OCI-M2 (cell line): ENCODE data around the gene PACS2.

Source experiments
- DNase-seq: peaks from one replicate; lab custom pipeline; 2025; ENCODE audit not compliant: unreplicated experiment; lab: John Stamatoyannopoulos, UW

The PACS2 gene

DNA sequence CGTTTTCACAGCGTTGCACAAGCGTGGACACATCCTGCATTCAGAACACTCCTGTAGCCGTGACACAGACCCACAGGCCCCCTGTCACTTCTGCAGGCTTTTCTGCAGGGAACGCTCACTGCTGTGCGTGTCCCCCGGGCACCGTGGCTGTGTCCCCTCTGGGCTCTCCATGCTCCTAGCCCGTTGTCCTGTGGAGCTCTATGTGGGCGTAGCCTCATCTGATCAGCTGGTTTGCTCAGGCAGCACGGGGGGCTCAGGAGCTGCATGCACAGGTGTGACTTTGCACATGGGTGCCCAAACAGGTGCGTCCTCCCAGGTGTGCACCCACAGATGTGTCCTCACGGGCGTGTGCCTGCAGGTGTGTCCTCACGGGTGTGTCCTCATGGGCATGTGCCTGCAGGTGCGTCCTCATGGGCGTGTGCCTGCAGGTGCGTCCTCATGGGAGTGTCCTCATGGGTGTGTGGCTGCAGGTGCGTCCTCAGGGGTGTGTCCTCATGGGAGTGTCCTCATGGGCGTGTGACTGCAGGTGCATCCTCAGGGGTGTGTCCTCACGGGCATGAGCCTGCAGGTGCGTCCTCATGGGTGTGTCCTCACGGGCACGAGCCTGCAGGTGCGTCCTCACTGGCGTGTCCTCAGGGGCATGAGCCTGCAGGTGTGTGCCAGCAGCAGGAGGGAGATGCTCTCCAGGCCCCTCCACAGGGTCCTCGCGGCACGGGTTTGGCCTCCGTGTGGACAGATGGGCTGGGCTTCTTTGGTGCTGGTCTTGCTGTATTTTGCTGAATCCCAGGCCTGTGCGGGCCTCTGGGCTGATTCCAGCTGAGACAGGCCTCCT, 122.6 kb downstream of the PACS2 start:
- no peak for DNase-seq

DNA sequence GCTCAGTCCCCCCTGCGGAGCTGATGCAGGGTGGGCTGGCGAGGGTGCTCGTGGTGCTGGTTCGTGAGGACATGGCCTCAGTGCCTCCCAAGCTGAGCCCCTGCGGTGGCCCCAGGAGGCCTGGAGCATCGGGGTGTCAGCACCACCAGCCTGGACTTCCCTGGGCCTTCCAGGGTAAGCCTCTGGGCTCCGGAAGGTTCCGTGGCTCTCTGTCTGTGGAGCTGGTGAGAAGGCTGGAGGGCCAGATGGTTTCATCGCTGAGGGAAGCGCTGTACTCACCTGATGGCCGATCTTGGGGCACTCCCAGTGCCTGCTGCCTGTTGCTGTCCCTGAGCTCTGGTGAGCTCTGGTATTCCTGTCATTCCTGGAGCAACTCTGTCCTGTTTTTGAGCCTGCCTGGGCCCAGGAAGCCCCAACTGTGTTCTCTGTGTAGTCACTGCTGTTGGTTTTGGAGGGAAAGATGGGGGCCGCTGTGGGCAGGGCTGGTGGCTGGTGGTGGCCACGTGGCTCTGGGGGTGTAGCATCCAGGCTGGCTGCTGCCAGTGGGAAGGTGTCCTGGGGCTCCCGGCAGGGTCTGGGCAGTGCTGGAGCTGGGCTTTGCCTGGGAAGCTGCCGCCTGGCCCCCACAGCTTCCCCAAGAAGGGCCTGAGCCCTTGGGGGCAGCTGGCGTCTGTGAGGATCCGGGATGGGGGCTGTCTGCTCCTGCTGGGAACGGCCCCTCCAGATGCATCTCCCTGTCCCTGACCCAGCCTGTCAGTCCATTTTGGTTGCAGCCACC, 123.4 kb downstream of the PACS2 start:
- no peak for DNase-seq

DNA sequence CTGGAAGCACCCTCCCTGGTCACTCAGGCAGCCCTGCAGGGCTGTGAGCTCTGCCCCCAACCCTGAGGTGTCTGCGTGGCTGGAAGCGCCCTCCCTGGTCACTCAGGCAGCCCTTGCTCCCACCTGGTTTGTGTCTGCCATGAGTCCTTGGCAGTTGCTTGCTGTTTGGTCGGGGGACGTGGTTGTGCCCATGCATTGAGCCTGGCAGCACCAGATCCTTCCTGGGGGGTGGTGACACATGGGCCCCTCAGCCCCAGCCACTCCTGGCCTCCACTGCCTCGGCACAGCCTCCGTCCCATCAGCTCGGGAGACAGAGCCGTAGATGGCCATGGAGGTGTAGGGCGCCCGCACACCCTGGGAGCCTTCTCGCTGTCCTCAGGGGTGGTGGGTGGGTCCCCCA, 124.6 kb downstream of the PACS2 start:
- no peak for DNase-seq

DNA sequence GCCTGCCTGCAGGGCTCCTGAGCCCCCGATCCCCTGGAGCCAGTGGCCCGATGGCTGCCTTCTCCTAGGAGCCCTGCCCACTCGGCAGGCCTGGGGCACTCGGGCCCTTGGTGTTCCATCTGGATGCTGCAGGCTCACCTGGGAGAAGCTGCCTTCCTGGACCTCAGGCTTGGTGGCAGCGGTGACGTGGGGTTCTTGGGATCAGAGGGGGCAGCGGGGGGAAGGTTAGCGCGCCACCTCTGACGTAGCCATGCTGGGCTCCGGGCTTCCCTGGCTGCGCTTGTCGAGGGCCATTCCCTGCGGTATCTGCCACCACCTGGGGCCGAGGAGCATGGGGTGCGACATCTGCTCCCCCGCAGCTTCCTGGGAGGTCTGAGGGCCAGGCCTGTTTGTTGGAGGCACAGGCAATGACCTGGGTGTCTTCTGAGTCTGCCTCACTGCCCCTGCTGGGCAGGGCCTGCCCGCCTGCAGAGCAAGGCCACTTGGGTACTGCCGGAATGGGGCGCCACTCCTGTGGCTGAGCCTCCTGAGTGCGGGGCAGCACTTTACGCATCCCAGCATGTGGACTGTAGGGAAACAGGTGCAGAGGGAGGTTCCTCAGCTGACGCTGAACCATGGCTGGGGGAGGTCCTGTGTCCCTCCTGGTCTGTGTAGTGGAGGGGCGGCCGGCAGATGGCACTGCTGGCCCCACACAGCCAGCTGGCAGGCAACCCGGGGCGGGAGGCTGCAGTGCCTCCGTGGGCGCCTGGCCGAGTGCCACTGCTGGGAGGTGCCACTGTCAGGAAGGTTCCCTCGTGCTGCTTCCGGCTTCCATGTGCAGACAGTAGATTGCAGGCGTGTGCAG, 125.4 kb downstream of the PACS2 start:
- DNase-seq: no peak

DNA sequence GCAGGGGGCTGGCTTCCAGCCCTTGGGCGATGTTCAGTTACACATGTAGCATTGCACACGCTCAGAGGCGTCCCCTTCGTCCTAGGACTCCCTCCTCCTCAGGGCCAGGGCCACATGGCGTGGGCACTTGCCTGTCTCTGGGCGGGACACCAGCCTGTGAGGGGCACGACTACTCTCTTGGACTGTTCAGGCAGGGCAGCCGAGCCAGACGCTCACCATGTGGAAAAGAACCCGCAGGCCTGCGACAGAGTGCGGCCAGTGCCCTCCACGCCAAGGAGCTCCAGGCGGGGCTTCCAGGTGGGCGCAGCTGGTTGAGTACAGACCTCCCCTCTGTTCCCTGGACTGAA, 126.0 kb downstream of the PACS2 start:
- DNase-seq: no peak

DNA sequence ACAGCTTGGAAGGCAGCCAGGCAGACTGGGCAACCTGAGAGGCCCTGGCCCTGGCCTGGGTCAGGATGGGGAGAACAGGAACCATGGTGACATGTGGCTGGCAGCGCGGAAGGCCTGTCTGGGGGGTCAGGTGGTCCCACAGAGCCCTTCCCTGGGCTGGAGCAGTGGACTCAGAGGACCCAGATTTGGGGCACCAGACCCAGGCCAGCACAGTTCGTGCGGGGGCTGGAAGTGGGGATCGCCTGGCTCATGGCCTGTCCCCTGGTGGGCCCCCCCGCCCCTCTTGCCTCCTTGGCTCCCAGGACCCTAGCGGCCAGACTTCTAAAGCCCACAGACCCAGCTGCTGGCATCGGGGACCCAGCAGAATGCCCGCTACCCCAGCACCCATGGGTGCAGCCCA, 126.4 kb downstream of the PACS2 start:
- no peak for DNase-seq

DNA sequence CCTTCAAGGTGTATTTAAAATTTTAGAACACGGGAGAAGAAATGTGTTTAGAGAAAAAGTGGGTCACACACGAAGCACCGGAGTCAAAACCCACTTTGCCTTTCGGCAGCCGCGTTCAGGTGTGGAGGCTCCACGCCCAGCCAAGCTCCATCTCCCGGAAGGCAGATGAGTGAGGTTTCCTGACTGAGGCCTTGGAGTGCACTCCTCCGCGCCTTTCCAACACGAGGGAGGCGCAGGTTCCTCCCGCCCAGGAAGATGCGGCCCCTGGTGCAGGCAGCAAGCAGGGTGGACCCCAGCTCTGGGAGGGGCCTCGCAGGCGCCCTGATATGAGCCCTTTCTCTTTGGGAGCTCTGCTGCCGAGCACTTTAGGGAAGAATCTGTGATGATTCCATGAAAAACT, 127.6 kb downstream of the PACS2 start:
- DNase-seq: no peak

DNA sequence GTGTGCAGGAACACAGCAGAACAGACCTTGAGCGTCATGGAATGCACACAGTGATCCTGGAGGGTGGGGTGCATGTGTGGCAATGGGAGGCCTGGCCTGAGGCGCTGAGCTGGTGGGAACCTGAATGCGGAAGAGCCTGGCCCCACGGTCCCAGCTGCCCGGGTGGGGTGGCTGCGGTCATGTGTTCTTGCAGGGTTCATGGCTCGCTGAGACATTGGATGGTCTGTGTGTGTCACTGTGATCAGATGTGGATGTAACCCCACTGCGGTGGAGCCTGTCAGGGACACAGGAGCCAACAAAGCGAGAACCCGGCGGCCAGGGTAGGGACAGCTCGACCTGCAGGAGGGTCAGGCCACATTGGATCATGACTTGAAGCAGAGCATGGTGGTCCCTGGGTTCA, 128.3 kb downstream of the PACS2 start:
- DNase-seq: no peak

DNA sequence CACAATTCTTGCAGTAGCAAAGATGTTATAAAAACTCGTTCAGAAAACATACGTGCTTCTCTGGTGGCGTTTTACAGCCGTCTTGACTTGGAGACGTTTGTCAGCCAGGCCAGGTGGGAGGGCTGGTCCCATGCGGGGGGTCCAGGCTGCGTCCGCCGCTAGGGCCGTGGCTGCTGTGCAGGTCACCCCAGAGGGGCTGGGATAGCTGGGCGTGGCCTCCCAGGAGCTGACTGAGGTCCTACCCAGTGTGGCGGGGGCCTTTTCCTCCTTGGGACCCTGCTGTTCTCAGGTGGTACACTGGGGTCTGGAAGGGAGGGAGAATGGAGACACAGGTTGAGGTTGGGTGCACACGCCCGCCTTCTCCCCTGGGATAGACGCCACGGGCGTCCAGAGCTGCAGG, 130.3 kb downstream of the PACS2 start:
- DNase-seq: no peak

DNA sequence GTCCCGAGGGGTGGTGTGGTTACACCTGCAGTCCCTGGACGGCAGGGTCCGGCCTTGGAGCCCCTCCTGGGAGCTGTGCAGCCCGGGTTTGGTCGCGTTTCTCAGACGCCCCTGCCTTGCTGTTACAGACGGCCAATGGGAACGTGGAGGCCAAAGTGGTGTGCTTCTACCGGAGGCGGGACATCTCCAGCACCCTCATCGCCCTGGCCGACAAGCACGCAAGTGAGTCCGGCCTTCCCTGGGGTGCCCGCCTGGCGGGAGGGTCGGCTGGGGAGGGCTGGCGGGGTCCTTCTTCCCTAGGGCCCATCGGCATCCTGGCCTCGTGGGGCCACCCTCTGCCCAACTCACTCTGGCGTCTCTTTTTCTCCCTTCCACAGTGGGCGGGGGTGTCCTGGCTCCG, 130.7 kb downstream of the PACS2 start:
- no peak for DNase-seq

DNA sequence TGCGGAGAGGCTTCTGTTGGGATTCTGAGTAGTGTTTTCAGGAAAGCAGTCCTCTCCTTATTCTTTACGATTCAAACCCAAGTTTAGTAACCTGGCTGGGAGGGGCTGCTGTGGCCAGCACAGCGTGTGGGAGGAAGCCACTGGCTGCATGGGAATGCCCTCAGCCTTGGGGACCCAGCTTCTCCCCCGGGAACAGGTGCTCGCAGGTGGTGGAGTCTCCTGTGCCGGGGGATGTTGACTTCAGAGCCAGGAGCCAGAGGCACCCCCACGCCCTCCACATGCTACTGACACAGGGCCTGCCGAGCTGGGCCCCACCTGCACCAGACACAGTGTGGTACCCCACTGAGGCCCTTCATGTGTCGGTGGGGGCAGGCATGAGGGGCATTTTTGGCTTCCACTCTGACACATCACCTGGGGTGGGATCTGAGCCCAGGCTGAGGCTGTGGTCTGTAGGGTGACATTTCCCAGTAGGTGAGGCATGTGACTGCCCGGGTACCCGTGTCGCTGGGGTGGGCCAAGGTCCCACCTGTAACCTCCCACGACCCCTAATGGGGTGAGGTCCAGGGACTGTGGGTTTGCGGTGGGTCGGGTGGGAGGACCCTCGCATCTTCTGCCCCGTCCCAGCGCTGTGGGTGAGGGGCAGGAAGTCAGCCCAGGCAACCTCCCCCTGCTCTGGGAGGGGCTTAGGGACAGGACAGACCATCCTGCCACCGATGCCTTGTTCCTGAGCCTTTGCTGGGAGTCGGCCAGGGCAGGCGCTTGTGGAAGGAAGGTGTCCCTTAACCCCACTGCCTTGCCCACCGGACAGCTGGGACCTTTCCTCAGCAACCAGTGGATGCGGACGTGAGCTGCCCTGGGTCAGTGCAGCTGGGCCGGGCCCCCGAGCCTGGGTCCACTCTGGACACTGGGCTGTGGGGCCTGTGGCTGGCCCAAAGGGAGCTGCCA, 131.6 kb downstream of the PACS2 start:
- no peak for DNase-seq

DNA sequence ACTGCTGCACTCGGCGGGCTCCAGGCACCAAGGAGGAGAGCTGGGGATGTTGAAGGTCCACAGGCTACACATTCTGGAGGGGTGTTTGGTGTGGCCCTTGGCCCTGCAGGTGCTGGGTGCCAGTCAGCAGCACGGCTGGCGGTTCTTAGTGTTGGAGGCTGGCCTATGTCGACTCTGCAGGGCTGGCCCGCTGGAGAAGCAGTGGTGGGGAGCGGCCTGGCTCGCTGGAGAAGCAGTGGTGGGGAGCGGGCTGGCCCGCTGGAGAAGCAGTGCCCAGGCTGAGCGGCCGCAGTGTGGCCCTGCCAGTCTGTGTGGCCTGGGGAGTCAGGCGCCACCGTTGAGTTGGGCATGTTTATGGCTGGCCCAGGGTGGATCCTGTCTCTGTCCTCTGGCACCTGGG, 132.4 kb downstream of the PACS2 start:
- DNase-seq: no peak
